Testis (tissue), 3 donors: Measurements from ENCODE around the gene ACSL1. TPM values are rescaled to one million over a fixed set of nuclear protein-coding genes. Genes with fewer than 3 reads are reported as not detected.
A peak's percentile ranks its signal among the peaks of the same experiment; 100 is the strongest.

ENCODE experiments used
- DNase-seq: peaks from one replicate; pipeline ENCODE4 v3.0.0-alpha.2; 2019
- H3K27ac ChIP-seq, 2 donors: fragments of 200-600 bp; sonication (generic); one replicate each; pipeline ENCODE4 v1.5.1; 2019
- H3K27me3 ChIP-seq: fragments of 200-600 bp; sonication (generic); one replicate; pipeline ENCODE4 v1.5.1; 2019
- H3K36me3 ChIP-seq: fragments of 200-600 bp; sonication (generic); one replicate; pipeline ENCODE4 v1.5.1; 2017; ENCODE audit warnings: low read depth; ENCODE audit errors: missing control alignments
- H3K4me1 ChIP-seq: fragments of 200-600 bp; sonication (generic); one replicate; pipeline ENCODE4 v1.5.1; 2019
- H3K4me3 ChIP-seq, 2 donors: fragments of 200-600 bp; sonication (generic); one replicate each; pipeline ENCODE4 v1.5.1; 2017 to 2019
- H3K9me3 ChIP-seq: fragments of 200-600 bp; sonication (generic); one replicate; pipeline ENCODE4 v1.5.1; 2017
- POLR2A ChIP-seq: fragments of 450-650 bp; IDR thresholded peaks from one replicate; pipeline ENCODE4 v1.6.1; 2017; ENCODE audit warnings: antibody characterized with exemption, mild to moderate bottlenecking, moderate library complexity
- WGBS, 2 donors: methylation state at CpG; one replicate each; pipeline ENCODE4 v1.1.5; 2018; 5-methylcytosine and 5-hydroxymethylcytosine counted together
- intact Hi-C: fragments of 100-400 bp; cut with DNase I; formaldehyde crosslinking; loops from one replicate; pipeline ENCODE4 v1.15.1; 2023; ENCODE audit warnings: low total_unique reads
- polyA plus RNA-seq: library from polyadenylated mRNA; stranded (reverse); fragments of 350-450 nt; fragmentation: Illumina TruSeq; extraction: RNeasy Lipid Tissue Mini Kit (QIAGEN cat#74804); gene quantifications from one replicate; pipeline ENCODE4 v1.2.3, GENCODE V29; 2014; ENCODE audit warnings: low read depth, low replicate concordance; ENCODE audit not compliant: insufficient read depth
- total RNA-seq, 2 donors: library from RNA; depleted of rRNA; stranded (reverse); fragments of >200 nt; gene quantifications; one replicate each; pipeline ENCODE4 v1.2.3, GENCODE V29; 2016
- TF ChIP-seq, protein P1 (sequence below), 3 experiments: fragments of 450-650 bp in 2 of 3; fragments of 200-600 bp in 1 of 3; sonication (generic) in 1 of 3; IDR thresholded peaks; one replicate each; pipeline ENCODE4 v1.5.1; 2016 to 2019; ENCODE audit warnings: antibody characterized with exemption in 3 of 3, mild to moderate bottlenecking in 2 of 3, moderate library complexity in 1 of 3

Gene ACSL1
- total and polyA plus RNA-seq, 3 donors from 2014 or later, result 31.6 to 81.8 (median 59.8) TPM

DNA sequence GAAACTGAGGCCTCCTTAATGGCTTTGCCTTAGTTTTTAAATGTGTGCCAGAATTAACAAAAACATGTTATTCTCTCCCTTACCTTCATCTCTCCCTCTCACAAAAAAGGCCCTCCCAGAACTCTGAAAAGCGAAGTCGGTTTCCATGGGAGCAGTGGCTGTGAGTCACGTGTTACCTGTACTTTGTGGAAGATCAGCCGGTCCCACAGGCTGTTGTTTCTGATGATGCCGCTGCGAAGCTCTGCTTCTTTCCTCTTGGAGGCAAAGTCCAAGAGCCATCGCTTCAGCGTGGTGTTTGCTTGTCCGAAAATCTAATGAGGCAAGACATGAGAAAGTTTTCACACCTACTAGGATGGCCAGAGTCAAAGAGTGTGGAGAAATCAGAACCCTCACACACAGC, 59.3 kb downstream of the ACSL1 start:
- no peaks in the 10 kb centered on the region for H3K36me3 ChIP-seq
- TF ChIP-seq, protein P1, sequence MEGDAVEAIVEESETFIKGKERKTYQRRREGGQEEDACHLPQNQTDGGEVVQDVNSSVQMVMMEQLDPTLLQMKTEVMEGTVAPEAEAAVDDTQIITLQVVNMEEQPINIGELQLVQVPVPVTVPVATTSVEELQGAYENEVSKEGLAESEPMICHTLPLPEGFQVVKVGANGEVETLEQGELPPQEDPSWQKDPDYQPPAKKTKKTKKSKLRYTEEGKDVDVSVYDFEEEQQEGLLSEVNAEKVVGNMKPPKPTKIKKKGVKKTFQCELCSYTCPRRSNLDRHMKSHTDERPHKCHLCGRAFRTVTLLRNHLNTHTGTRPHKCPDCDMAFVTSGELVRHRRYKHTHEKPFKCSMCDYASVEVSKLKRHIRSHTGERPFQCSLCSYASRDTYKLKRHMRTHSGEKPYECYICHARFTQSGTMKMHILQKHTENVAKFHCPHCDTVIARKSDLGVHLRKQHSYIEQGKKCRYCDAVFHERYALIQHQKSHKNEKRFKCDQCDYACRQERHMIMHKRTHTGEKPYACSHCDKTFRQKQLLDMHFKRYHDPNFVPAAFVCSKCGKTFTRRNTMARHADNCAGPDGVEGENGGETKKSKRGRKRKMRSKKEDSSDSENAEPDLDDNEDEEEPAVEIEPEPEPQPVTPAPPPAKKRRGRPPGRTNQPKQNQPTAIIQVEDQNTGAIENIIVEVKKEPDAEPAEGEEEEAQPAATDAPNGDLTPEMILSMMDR (IDR thresholded peaks at IDR 0.05), result no peak
- TF ChIP-seq POLR2A, result no peak
- WGBS, 2 donors, result 90 to 96% methylated on average over 9 of the region's 9 CpGs
- DNase-seq, result no peak
- intact Hi-C loops, result no loop called here
- peaks cover 2% of the 10 kb centered on the region for H3K4me1 ChIP-seq
- H3K27me3 ChIP-seq, result no peaks in the 10 kb centered on the region
- no peak overlapping the region for H3K27ac ChIP-seq
- H3K9me3 ChIP-seq, result no peaks in the 10 kb centered on the region
- no peak overlapping the region for H3K4me3 ChIP-seq

DNA sequence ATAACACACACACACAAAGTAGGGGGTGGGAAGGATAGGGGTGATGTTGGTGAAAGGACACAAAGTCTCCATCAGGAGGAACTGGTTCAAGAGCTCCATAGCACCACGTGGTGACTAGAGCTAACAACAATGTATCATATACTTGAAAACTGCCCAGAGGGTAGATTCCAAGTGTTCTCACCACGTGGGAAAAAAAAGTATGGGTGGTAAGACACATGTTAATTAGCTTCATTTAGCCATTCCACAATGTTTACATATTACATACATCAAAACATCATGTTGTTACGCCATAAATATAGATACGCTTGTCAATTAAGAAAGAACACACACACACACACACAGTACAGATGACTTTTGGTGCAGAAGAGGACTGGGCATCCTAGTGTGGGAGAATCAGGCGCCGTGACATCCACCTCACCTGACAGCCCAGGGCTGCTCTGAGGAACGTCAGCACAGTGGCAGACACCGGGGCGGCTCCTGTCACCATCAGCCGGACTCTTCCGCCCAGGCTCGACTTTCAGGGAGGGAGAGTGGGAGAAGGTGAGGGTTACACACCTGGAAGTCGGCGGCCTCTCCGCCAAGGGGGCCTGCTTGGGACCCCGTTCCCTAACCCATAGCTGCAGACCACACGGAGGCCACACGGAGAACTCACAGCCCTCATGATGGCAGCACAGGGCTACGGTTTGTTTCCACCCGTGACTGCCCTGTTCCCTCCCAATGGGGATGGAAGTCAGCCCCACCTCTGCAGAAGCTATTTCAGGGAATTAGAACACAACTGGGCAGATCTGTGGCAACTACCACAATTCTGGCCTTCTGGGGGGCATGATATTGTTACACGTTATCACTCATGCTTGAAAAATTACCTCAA, 60.1 kb downstream of the ACSL1 start:
- Histone ChIP-seq H3K36me3 (no peaks in the 10 kb centered on the region), H3K27me3 (no peaks in the 10 kb centered on the region), H3K9me3 (no peaks in the 10 kb centered on the region), H3K27ac (no peak overlapping the region), H3K4me3 (no peak overlapping the region), H3K4me1 (peaks cover 2% of the 10 kb centered on the region)
- TF ChIP-seq, protein P1 (IDR thresholded peaks at IDR 0.05), result no peak
- TF ChIP-seq POLR2A, result no peak
- WGBS, 2 donors, result 85 to 86% methylated on average over 15 to 21 of the region's 21 CpGs
- intact Hi-C loops, result no loop called here
- peak; percentile 51 for DNase-seq

DNA sequence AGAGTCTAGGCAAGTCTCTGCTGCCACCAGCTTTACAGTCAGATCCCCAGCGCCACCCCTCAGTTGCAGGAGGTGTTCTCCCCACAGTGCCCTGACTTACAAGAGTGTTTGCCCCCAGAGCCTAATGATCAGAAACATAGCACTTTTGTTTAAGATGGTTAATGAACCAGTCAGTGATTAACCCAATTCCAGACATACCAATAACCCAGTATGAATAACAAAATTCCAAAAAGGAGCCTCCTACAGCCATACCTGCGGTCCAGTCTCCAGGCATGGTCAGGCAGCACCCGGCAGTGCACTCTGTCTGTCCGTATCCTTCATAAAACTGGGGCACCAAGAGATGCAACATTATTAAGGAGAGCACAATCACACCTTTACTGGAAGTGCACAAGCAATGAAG, 61.2 kb downstream of the ACSL1 start:
- 95 to 100% methylated on average over 4 of the region's 4 CpGs for WGBS, 2 donors
- H3K4me1 ChIP-seq, result peaks cover 2% of the 10 kb centered on the region
- no peak for DNase-seq
- H3K27me3 ChIP-seq, result no peaks in the 10 kb centered on the region
- no peaks in the 10 kb centered on the region for H3K36me3 ChIP-seq
- no peak overlapping the region for H3K4me3 ChIP-seq
- TF ChIP-seq POLR2A, result no peak
- intact Hi-C loops, result no loop called here
- no peaks in the 10 kb centered on the region for H3K9me3 ChIP-seq
- no peak overlapping the region for H3K27ac ChIP-seq

DNA sequence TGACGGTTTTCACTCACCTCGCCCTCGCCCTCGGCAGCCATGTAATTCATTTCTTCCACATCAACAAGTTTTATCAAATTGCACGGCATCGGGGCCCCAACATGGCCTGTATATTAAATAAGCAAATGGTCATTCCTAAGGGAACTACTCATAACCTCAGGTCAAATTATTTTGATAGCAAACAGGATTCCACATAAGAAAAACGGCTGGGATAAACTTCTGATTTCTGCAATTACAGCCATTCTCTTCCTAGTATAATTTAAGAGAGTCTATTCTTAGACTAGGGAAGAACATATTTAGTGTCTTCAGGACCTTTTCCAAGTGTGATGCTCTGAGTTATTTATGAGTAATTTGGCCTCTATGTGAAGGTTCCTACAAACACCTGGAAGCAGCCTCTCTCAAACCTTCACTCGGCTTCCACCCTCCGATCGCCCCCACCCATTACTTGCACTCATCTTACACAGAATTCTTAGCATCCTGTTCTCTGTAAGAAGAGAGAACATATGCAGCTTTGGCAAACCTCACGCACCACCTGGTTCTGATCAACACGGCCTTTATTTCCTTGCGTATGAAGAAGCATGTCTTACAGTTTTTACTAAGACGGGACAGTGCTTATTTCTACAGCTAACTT, 62.5 kb downstream of the ACSL1 start:
- WGBS, 2 donors, result 72 to 78% methylated on average over 14 of the region's 14 CpGs
- H3K36me3 ChIP-seq, result no peaks in the 10 kb centered on the region
- DNase-seq, result no peak

DNA sequence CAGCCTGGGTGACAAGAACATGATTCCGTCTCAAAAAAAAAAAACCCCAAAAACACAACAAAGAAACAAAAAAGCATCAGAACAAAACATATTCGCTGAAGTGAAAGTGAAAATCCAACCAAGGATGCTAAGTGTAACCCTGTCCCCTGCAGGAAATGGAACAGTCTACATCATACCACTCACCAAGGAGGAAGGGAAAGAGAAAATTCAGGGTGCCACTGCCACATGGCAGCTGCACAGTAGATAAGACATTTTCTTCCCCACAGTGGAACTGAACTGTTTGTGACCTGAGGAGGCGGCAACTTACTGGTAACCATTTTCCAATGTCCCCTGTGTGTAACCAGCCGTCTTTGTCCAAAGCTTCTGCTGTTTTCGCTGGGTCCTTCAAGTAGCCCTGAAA, 63.7 kb downstream of the ACSL1 start:
- intact Hi-C loops, result no loop called here
- TF ChIP-seq POLR2A, result no peak
- TF ChIP-seq, protein P1 (IDR thresholded peaks at IDR 0.05), result no peak
- no peaks in the 10 kb centered on the region for H3K27me3 ChIP-seq
- no peak overlapping the region for H3K27ac ChIP-seq
- 90 to 93% methylated on average over 5 of the region's 5 CpGs for WGBS, 2 donors
- H3K36me3 ChIP-seq, result no peaks in the 10 kb centered on the region
- H3K4me3 ChIP-seq, result no peak overlapping the region
- peaks cover 6% of the 10 kb centered on the region for H3K4me1 ChIP-seq
- no peak for DNase-seq
- H3K9me3 ChIP-seq, result no peaks in the 10 kb centered on the region

More for the DNA sequence above, 62.5 kb downstream of the ACSL1 start:
- H3K27me3 ChIP-seq, result no peaks in the 10 kb centered on the region
- no peak overlapping the region for H3K27ac ChIP-seq
- TF ChIP-seq POLR2A, result no peak
- TF ChIP-seq, protein P1 (IDR thresholded peaks at IDR 0.05), result no peak
- H3K4me1 ChIP-seq, result peaks cover 2% of the 10 kb centered on the region
- intact Hi-C loops, result no loop called here
- H3K9me3 ChIP-seq, result no peaks in the 10 kb centered on the region
- H3K4me3 ChIP-seq, result no peak overlapping the region
